Stomach smooth muscle (tissue), 2 donors: Measurements from ENCODE around the gene PLEKHJ1.
"Not testable (repeated sequence)": the region's sequence is repeated elsewhere in the genome, so short reads cannot be mapped to it uniquely, and the experiment has no call there.

Experiments used
- H3K27ac ChIP-seq: one replicate; pipeline ENCODE4 v1.7.0; 2013; ENCODE audit warnings: mild to moderate bottlenecking, low read length, inconsistent platforms
- H3K27me3 ChIP-seq, 2 donors: one replicate each; pipeline ENCODE4 v1.7.0; 2013; ENCODE audit warnings: low read length in 2 of 2; ENCODE audit not compliant: insufficient read depth in 2 of 2, control insufficient read depth in 1 of 2
- H3K36me3 ChIP-seq, 2 donors: one replicate each; pipeline ENCODE4 v1.7.0; 2013; ENCODE audit warnings: low read length in 2 of 2; ENCODE audit not compliant: control insufficient read depth in 2 of 2, insufficient read depth in 2 of 2
- H3K4me1 ChIP-seq: one replicate; pipeline ENCODE4 v1.7.0; 2013; ENCODE audit warnings: low read length; ENCODE audit not compliant: control insufficient read depth, insufficient read depth
- H3K4me3 ChIP-seq, 2 donors: one replicate each; pipeline ENCODE4 v1.7.0; 2013; ENCODE audit warnings: low read length in 2 of 2
- H3K9ac ChIP-seq, 2 donors: one replicate each; pipeline ENCODE4 v1.7.0; 2013; ENCODE audit warnings: low read length in 2 of 2, mild to moderate bottlenecking in 1 of 2
- H3K9me3 ChIP-seq, 2 donors: one replicate each; pipeline ENCODE4 v1.7.0; 2013; ENCODE audit warnings: low read length in 2 of 2; ENCODE audit not compliant: control insufficient read depth in 2 of 2
- donor health status: healthy.
- donor health status: Pancreatic carcinoma.

The PLEKHJ1 gene

GRCh38 chr19:2201473-2202148 lies 34.5 kb downstream of the PLEKHJ1 start:
- Histone ChIP-seq H3K9ac (no peak overlapping the region), H3K36me3 (peaks cover 3 to 11% of the 10 kb centered on the region in 2 donors), H3K27me3 (no peaks in the 10 kb centered on the region), H3K4me3 (no peak overlapping the region), H3K9me3 (no peaks in the 10 kb centered on the region), H3K4me1 (no peaks in the 10 kb centered on the region), H3K27ac (no peak overlapping the region)

- not testable (repeated sequence) for H3K9me3 ChIP-seq, H3K4me3 ChIP-seq, H3K27me3 ChIP-seq, H3K4me1 ChIP-seq, H3K27ac ChIP-seq, H3K9ac ChIP-seq
- peaks cover 6 to 13% of the 10 kb centered on the region in 2 donors for H3K36me3 ChIP-seq
Observed at GRCh38 chr19:2200624-2201294, 35.4 kb downstream of the PLEKHJ1 start.

GRCh38 chr19:2199861-2200623 lies 36.1 kb downstream of the PLEKHJ1 start:
- Histone ChIP-seq H3K4me1 (no peaks in the 10 kb centered on the region), H3K4me3 (no peak overlapping the region), H3K27ac (no peak overlapping the region), H3K9me3 (no peaks in the 10 kb centered on the region), H3K36me3 (peaks cover 11 to 12% of the 10 kb centered on the region in 2 donors), H3K27me3 (no peaks in the 10 kb centered on the region), H3K9ac (no peak overlapping the region)

GRCh38 chr19:2199215-2199614 lies 36.9 kb downstream of the PLEKHJ1 start:
- Histone ChIP-seq H3K27ac (no peak overlapping the region), H3K4me3 (no peak overlapping the region), H3K4me1 (no peaks in the 10 kb centered on the region), H3K9ac (no peak overlapping the region), H3K27me3 (no peaks in the 10 kb centered on the region), H3K36me3 (peaks cover 12 to 15% of the 10 kb centered on the region in 2 donors), H3K9me3 (no peaks in the 10 kb centered on the region)

- H3K9ac ChIP-seq, result no peak overlapping the region
Observed at GRCh38 chr19:2198317-2198716, 37.8 kb downstream of the PLEKHJ1 start.

GRCh38 chr19:2197270-2197669 lies 38.9 kb downstream of the PLEKHJ1 start:
- H3K36me3 ChIP-seq, result peaks cover 12 to 19% of the 10 kb centered on the region in 2 donors
- H3K4me3 ChIP-seq, result no peak overlapping the region
- no peak overlapping the region for H3K9ac ChIP-seq
- H3K4me1 ChIP-seq, result no peaks in the 10 kb centered on the region
- no peaks in the 10 kb centered on the region for H3K9me3 ChIP-seq
- H3K27ac ChIP-seq, result no peak overlapping the region
- H3K27me3 ChIP-seq, result no peaks in the 10 kb centered on the region

More at GRCh38 chr19:2198317-2198716, 37.8 kb downstream of the PLEKHJ1 start:
- Histone ChIP-seq H3K4me3 (no peak overlapping the region), H3K9me3 (no peaks in the 10 kb centered on the region), H3K27me3 (no peaks in the 10 kb centered on the region), H3K27ac (no peak overlapping the region), H3K4me1 (no peaks in the 10 kb centered on the region), H3K36me3 (peaks cover 12 to 18% of the 10 kb centered on the region in 2 donors)

- H3K27me3 ChIP-seq, result no peaks in the 10 kb centered on the region
- no peak overlapping the region for H3K4me3 ChIP-seq
- H3K4me1 ChIP-seq, result no peaks in the 10 kb centered on the region
- H3K27ac ChIP-seq, result no peak overlapping the region
- no peaks in the 10 kb centered on the region for H3K9me3 ChIP-seq
- peaks cover 18 to 27% of the 10 kb centered on the region in 2 donors for H3K36me3 ChIP-seq
- H3K9ac ChIP-seq, result no peak overlapping the region
Observed at GRCh38 chr19:2195914-2196313, 40.2 kb downstream of the PLEKHJ1 start.

- Histone ChIP-seq H3K27ac (no peak overlapping the region), H3K9me3 (no peaks in the 10 kb centered on the region), H3K4me1 (no peaks in the 10 kb centered on the region), H3K27me3 (no peaks in the 10 kb centered on the region), H3K9ac (no peak overlapping the region), H3K36me3 (peaks cover 18 to 27% of the 10 kb centered on the region in 2 donors), H3K4me3 (no peak overlapping the region)
Observed at GRCh38 chr19:2195361-2195760, 40.8 kb downstream of the PLEKHJ1 start.

- no peaks in the 10 kb centered on the region for H3K4me1 ChIP-seq
- no peaks in the 10 kb centered on the region for H3K9me3 ChIP-seq
- no peak overlapping the region for H3K27ac ChIP-seq
- peaks cover 20 to 27% of the 10 kb centered on the region in 2 donors for H3K36me3 ChIP-seq
- no peak overlapping the region for H3K9ac ChIP-seq
- H3K4me3 ChIP-seq, result no peak overlapping the region
- no peaks in the 10 kb centered on the region for H3K27me3 ChIP-seq
Observed at GRCh38 chr19:2194513-2195078, 41.5 kb downstream of the PLEKHJ1 start.

- no peak overlapping the region for H3K4me3 ChIP-seq
- peaks cover 2% of the 10 kb centered on the region for H3K4me1 ChIP-seq
- no peak overlapping the region for H3K27ac ChIP-seq
- H3K27me3 ChIP-seq, result no peaks in the 10 kb centered on the region
- H3K9ac ChIP-seq, result no peak overlapping the region
- H3K36me3 ChIP-seq, result peaks cover 27 to 29% of the 10 kb centered on the region in 2 donors
- H3K9me3 ChIP-seq, result no peaks in the 10 kb centered on the region
Observed at GRCh38 chr19:2193807-2194206, 42.3 kb downstream of the PLEKHJ1 start.
